Activated CD8-positive, alpha-beta memory T cell treated with anti-CD3 and anti-CD28 coated beads for 1 hour (primary cell): ENCODE measurements around the gene TRPM6.
A peak's percentile ranks its signal among the peaks of the same experiment; 100 is the strongest.
"Not testable (repeated sequence)": the region's sequence is repeated elsewhere in the genome, so short reads cannot be mapped to it uniquely, and the experiment has no call there.

ENCODE experiments used
- DNase-seq, 2 donors: peaks; one replicate each; pipeline ENCODE4 v3.0.0-alpha.2; 2020; ENCODE audit warnings: low read depth in 1 of 2; ENCODE audit errors: extremely low read depth in 1 of 2

The TRPM6 gene

GRCh38 chr9:74887041-74887980, at the start of gene TRPM6:
Gene TRPM6, minus strand, starts transcription at chr9:74887921. Its CDS starts 65 bp downstream, at chr9:74887856.
- DNase-seq: peak in 1 of 2 donors; percentile 8

GRCh38 chr9:74935008-74935407, 47.3 kb upstream of the TRPM6 start:
- DNase-seq: no peak

- no peak for DNase-seq
Observed at GRCh38 chr9:74921737-74922136, 34.0 kb upstream of the TRPM6 start.

GRCh38 chr9:74920944-74921626, 33.4 kb upstream of the TRPM6 start:
- DNase-seq: no peak

- DNase-seq: no peak
Observed at GRCh38 chr9:74910036-74910435, 22.3 kb upstream of the TRPM6 start.

GRCh38 chr9:74908665-74909064, 20.9 kb upstream of the TRPM6 start:
- DNase-seq: no peak

- no peak for DNase-seq
Observed at GRCh38 chr9:74907085-74907484, 19.4 kb upstream of the TRPM6 start.

GRCh38 chr9:74901001-74901400, 13.3 kb upstream of the TRPM6 start:
- DNase-seq: no peak

GRCh38 chr9:74888449-74888848, 728 bp upstream of the TRPM6 start:
- DNase-seq: not testable (repeated sequence)

GRCh38 chr9:74887981-74888370, 255 bp upstream of the TRPM6 start:
- DNase-seq: no peak

GRCh38 chr9:74876382-74876949, 11.3 kb downstream of the TRPM6 start:
- DNase-seq: no peak

- no peak for DNase-seq
Observed at GRCh38 chr9:74875656-74876055, 12.1 kb downstream of the TRPM6 start.

GRCh38 chr9:74874220-74874619, 13.5 kb downstream of the TRPM6 start:
- DNase-seq: no peak

- no peak for DNase-seq
Observed at GRCh38 chr9:74872619-74873233, 15.0 kb downstream of the TRPM6 start.

GRCh38 chr9:74867483-74867882, 20.2 kb downstream of the TRPM6 start:
- no peak for DNase-seq

- DNase-seq: no peak
Observed at GRCh38 chr9:74865177-74865576, 22.5 kb downstream of the TRPM6 start.

- no peak for DNase-seq
Observed at GRCh38 chr9:74861773-74862474, 25.8 kb downstream of the TRPM6 start.

GRCh38 chr9:74861071-74861470, 26.6 kb downstream of the TRPM6 start:
- DNase-seq: no peak

GRCh38 chr9:74860247-74860646, 27.5 kb downstream of the TRPM6 start:
- DNase-seq: not testable (repeated sequence)

GRCh38 chr9:74859786-74860185, 27.9 kb downstream of the TRPM6 start:
- no peak for DNase-seq
